Left ventricle myocardium inferior (tissue), 1 donor: ENCODE data around the gene PHACTR3. TPM values are rescaled to one million over a fixed set of nuclear protein-coding genes. Genes with fewer than 3 reads are reported as not detected.

ENCODE experiments used
- DNase-seq: peaks from one replicate; pipeline ENCODE4 v3.0.0-alpha.2; 2020
- H3K27ac ChIP-seq: fragments of 200-600 bp; replicated peaks from 2 replicates; pipeline ENCODE4 v1.8.0; 2021
- H3K27me3 ChIP-seq: fragments of 200-600 bp; 2 replicates; pipeline ENCODE4 v1.8.0; 2021; ENCODE audit warnings: low read depth
- H3K36me3 ChIP-seq: fragments of 200-600 bp; 2 replicates; pipeline ENCODE4 v1.8.0; 2021
- H3K4me1 ChIP-seq: fragments of 200-600 bp; 2 replicates; pipeline ENCODE4 v1.8.0; 2021
- H3K4me3 ChIP-seq: fragments of 200-600 bp; 2 replicates; pipeline ENCODE4 v1.8.0; 2021; ENCODE audit warnings: mild to moderate bottlenecking, moderate library complexity
- H3K9me3 ChIP-seq: fragments of 200-600 bp; replicated peaks from 2 replicates; pipeline ENCODE4 v1.8.0; 2021
- intact Hi-C: fragments of 100-400 bp; cut with micrococcal nuclease; formaldehyde crosslinking; loops from one replicate; pipeline ENCODE4 v1.11.0; 2022
- total RNA-seq: library from RNA; stranded (reverse); fragmentation: NEBNext Ultra II Directional; extraction: Animal tissue kit (Norgen Biotek cat#: 25700); gene quantifications from one replicate; pipeline ENCODE4 v1.2.1, GENCODE V29; 2021
- TF ChIP-seq, protein P1 (sequence below): fragments of 200-600 bp; IDR thresholded peaks from 2 replicates; pipeline ENCODE4 v1.8.0; 2021; ENCODE audit warnings: antibody characterized with exemption, mild to moderate bottlenecking, borderline replicate concordance
- donor health status: DM: no; HTN: yes; CAD: no; lungs with severe emphysema.

Gene PHACTR3
- total RNA-seq, 1 donor from 2014 or later: 4.3 TPM

DNA sequence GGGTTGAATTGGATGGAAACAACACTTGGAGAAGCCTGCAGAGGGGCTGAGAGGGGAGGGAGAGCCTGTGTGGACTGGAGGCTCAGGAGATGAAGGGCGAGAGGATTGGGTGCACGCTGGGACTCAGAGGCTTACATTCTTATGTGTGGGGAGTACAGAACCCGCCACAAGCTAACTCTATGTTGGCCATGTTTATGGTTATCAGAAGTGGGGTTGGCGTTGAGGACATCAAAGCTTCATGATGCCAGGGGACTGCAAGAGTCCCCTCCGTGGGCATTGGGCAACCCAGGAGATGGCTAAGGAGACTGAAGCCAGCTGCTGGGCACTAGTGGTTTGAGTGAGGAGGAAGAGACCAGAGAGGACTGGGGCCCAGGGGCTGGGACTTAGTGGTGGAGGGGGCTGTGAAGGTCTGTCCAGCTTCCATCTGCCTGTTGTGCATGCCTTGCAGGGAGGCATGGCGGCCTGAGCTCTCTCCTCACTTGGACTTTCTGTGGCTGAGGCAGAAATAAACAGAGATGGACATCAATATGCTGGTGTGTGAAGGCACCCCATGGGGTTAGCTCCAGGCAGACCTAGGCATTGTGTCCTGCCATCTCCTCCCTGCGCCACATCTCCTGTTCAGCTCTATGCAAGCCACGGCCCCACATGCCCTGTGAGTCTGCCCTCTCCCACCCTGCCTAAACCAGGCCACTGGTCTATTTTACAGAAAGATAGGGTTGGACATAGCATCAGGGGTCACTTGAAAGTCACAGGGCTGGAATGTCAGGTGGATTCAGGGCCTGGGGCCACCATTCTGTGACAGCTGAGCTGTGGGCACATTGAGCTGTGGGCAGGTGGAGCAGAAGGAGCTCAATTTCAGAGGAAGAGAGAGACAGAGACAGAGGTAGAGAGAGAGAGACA lies 61.6 kb downstream of the PHACTR3 start:
- DNase-seq: no peak
- no peak overlapping the region for H3K4me3 ChIP-seq
- TF ChIP-seq, protein P1, sequence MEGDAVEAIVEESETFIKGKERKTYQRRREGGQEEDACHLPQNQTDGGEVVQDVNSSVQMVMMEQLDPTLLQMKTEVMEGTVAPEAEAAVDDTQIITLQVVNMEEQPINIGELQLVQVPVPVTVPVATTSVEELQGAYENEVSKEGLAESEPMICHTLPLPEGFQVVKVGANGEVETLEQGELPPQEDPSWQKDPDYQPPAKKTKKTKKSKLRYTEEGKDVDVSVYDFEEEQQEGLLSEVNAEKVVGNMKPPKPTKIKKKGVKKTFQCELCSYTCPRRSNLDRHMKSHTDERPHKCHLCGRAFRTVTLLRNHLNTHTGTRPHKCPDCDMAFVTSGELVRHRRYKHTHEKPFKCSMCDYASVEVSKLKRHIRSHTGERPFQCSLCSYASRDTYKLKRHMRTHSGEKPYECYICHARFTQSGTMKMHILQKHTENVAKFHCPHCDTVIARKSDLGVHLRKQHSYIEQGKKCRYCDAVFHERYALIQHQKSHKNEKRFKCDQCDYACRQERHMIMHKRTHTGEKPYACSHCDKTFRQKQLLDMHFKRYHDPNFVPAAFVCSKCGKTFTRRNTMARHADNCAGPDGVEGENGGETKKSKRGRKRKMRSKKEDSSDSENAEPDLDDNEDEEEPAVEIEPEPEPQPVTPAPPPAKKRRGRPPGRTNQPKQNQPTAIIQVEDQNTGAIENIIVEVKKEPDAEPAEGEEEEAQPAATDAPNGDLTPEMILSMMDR: no peak
- H3K4me1 ChIP-seq: no peaks in the 10 kb centered on the region
- H3K27me3 ChIP-seq: peaks cover 22% of the 10 kb centered on the region
- H3K36me3 ChIP-seq: no peaks in the 10 kb centered on the region
- no peaks in the 10 kb centered on the region for H3K9me3 ChIP-seq
- intact Hi-C loops: no loop called here
- no peak overlapping the region for H3K27ac ChIP-seq

DNA sequence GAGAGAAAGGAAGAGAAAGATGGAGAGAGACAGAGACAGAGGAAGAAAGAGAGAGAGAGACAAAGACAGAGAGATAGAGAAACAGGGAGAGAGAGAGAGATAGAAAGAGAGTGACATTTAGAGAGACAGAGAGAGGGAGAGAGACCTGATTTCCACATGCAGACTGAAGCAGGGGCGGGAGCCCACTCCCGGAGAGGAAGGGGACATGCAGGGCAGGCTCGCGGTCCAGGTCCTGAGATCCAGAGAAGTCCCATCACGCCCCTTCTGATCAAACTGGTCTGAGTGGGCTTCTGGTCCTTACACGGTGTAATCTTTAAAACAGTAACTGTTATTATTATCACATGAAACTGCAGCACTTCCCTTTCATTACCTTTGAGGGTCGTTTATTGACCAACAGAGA lies 62.2 kb downstream of the PHACTR3 start:
- Histone ChIP-seq H3K27me3 (peaks cover 19% of the 10 kb centered on the region), H3K9me3 (no peaks in the 10 kb centered on the region), H3K4me1 (no peaks in the 10 kb centered on the region), H3K36me3 (no peaks in the 10 kb centered on the region), H3K27ac (no peak overlapping the region), H3K4me3 (no peak overlapping the region)
- intact Hi-C loops: no loop called here
- TF ChIP-seq, protein P1: no peak
- DNase-seq: no peak

DNA sequence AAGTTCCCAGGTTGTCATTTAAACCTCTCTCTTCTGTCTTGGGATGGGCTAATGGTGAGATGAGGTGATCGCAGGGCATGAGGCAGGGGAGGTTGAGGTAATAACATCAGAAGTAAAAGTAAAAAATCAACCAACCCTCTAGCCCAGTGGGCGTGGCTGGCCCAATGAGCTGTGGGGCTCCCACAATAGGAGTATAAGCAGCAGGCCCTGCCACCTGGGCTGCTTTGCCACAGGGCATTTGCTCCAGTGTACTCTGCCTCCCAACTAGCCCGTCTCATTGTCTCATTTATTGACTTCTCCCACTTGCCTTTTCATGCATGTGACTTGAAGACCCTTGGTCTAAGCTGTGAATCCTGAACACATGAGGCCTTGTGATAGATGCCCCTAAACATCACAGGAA lies 62.8 kb downstream of the PHACTR3 start:
- peaks cover 16% of the 10 kb centered on the region for H3K27me3 ChIP-seq
- intact Hi-C loops: no loop called here
- H3K9me3 ChIP-seq: no peaks in the 10 kb centered on the region
- no peak for DNase-seq
- H3K4me1 ChIP-seq: no peaks in the 10 kb centered on the region
- TF ChIP-seq, protein P1: no peak
- H3K36me3 ChIP-seq: no peaks in the 10 kb centered on the region
- H3K4me3 ChIP-seq: no peak overlapping the region
- no peak overlapping the region for H3K27ac ChIP-seq

DNA sequence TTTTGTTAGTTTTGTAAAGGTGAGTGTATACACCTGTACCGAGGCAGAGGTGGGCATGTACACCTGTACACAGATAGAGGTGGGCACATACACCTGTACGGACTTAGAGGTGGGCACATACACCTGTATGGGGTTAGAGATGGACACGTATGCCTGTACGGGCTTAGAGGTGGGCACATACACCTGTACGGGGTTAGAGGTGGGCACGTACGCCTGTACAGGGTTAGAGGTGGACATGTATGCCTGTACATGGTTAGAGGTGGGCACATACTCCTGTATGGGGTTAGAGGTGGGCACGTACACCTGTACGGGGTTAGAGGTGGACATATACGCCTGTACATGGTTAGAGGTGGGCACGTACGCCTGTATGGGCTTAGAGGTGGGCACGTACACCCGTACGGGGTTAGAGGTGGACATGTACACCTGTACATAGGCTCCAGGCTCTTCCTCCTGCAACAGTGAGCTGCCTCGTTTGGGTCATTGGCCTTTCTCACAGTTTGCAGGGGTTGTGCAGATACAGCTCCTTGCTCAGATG lies 63.7 kb downstream of the PHACTR3 start:
- intact Hi-C loops: no loop called here
- Histone ChIP-seq H3K4me3 (no peak overlapping the region), H3K27me3 (peaks cover 17% of the 10 kb centered on the region), H3K4me1 (no peaks in the 10 kb centered on the region), H3K9me3 (no peaks in the 10 kb centered on the region), H3K36me3 (no peaks in the 10 kb centered on the region), H3K27ac (no peak overlapping the region)
- TF ChIP-seq, protein P1: no peak
- DNase-seq: no peak

DNA sequence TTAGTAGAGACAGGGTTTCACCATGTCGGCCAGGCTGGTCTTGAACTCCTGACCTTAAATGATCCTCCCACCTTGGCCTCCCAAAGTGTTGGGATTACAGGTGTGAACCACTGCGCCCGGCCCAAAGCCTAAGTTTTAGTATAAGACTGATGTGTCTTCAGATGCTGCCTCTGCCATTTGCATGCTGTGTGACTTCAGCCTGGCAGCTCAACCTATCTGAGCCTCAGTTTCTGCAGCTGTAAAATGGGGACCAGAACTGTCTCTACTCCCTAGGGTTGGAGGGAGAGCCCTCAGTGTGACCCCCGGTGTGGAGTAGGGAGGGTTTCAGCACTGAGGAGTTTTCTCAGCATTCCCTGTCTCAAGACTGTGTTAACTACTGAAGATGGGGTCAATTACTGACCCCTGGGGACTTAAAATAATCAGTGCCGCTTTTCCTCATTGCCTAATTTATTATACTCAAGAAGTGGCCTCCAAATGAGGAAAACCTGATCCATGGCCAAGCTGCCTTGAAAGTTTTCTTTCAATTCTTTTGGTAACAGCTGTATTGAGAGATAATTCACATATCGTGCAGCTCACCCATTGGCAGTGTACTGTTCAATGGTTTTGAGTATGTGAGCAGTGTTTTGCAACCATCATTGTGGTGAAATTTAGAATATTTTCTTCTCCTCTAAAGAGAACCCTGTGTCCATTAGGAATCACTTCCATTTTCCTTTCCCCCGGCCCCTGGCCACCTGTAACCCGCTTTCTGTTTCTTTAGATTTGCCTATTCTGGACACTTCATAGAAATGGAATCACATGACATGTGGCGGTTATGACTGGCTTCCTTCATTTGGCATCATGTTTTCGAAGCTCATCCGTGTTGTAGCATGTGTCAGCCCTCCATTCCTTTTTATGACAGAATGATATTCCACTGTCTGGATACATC lies 64.8 kb downstream of the PHACTR3 start:
- no peaks in the 10 kb centered on the region for H3K4me1 ChIP-seq
- H3K27ac ChIP-seq: no peak overlapping the region
- H3K4me3 ChIP-seq: no peak overlapping the region
- DNase-seq: no peak
- TF ChIP-seq, protein P1: no peak
- peaks cover 27% of the 10 kb centered on the region for H3K27me3 ChIP-seq
- intact Hi-C loops: no loop called here
- no peaks in the 10 kb centered on the region for H3K36me3 ChIP-seq
- H3K9me3 ChIP-seq: no peaks in the 10 kb centered on the region
